ENCODE results near the gene TNK2. TPM values are rescaled to one million over a fixed set of nuclear protein-coding genes. Genes with fewer than 3 reads are reported as not detected.

Gene TNK2
- total and polyA plus RNA-seq, 8 donors, result 21.0 to 91.2 (median 25.0) TPM

DNA sequence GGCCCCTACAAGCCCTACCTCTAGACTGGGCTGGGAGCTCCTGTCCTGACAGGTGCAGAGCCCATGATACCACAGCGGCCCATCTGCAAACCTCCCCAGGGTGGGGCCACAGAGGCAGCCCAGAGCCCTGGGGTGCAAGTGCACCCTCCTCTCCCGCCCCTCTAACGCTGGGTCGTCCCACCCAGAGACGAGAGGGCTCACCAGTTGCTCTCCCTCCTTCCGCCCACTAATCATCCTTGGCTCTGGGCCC lies 742 bp downstream of the TNK2 start:
- FAIRE-seq (no peak), ATAC-seq (peak in 2 of 4 donors; percentile 4 to 5), DNase-seq (peak in 1 of 6 donors; percentile 63)
- peaks cover 15 to 28% (median 16%) of the 10 kb centered on the region in 3 donors for H3K4me1 ChIP-seq
- no peaks in the 10 kb centered on the region for H3K9me3 ChIP-seq
- TF ChIP-seq, protein P1, sequence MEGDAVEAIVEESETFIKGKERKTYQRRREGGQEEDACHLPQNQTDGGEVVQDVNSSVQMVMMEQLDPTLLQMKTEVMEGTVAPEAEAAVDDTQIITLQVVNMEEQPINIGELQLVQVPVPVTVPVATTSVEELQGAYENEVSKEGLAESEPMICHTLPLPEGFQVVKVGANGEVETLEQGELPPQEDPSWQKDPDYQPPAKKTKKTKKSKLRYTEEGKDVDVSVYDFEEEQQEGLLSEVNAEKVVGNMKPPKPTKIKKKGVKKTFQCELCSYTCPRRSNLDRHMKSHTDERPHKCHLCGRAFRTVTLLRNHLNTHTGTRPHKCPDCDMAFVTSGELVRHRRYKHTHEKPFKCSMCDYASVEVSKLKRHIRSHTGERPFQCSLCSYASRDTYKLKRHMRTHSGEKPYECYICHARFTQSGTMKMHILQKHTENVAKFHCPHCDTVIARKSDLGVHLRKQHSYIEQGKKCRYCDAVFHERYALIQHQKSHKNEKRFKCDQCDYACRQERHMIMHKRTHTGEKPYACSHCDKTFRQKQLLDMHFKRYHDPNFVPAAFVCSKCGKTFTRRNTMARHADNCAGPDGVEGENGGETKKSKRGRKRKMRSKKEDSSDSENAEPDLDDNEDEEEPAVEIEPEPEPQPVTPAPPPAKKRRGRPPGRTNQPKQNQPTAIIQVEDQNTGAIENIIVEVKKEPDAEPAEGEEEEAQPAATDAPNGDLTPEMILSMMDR (IDR thresholded peaks at IDR 0.05), result no peak
- no peaks in the 10 kb centered on the region for H3K36me3 ChIP-seq
- no peaks in the 10 kb centered on the region for H3K27me3 ChIP-seq
- H3K4me3 ChIP-seq, result peak overlapping the region in 2 of 4 donors; percentile 0 to 69
- intact Hi-C loops (cut with DNase I), result no loop called here
- H3K27ac ChIP-seq, result peak overlapping the region in 2 of 4 donors; percentile 54 to 58
- WGBS, 2 donors, result 11 to 12% methylated on average over 6 of the region's 6 CpGs

DNA sequence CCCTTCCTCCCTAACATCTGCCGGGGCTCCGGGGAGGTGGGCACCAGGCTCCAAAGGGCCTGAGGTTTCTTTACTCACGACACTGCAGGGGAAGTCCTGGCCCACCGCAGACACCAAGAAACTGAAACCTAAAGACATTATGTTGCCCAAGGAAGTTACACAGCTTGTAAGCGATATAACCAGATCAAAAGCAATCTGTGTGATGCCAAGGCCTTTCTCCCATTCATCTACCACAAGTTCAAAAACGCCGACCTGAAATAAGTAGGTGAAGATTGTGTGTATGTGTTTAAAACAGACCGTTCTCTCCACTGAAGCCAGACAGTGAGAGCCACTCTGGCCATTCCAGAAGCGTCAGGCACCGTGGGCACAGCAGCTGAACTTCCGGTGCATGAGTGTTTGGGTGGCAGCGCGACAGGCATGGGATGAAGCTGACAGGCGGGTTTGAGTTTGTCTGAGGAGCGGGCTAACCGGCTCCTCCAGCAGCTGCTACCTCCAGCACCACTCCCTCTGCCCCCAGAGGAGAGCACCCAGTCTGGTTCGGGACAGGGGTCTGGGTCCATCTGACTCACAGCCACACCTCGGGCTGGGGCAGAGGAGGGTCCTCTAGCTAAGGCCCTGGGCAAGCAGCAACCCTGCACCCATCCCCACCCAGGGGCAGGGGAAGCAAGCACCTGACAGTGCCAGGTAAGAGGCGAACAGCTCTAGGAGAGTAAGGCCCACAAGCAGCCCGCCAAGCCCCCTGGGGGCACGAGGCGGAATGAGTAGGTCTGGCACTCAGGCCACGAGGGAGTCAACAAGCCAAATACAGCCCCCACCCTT lies 1.3 kb downstream of the TNK2 start:
- TF ChIP-seq, protein P1 (IDR thresholded peaks at IDR 0.05), result no peak
- H3K4me1 ChIP-seq, result peaks cover 15 to 28% (median 16%) of the 10 kb centered on the region in 3 donors
- ATAC-seq, result peak; percentile 15 to 58 (median 37)
- peak overlapping the region in 2 of 4 donors; percentile 54 to 58 for H3K27ac ChIP-seq
- no peaks in the 10 kb centered on the region for H3K9me3 ChIP-seq
- H3K4me3 ChIP-seq, result peak overlapping the region in 2 of 4 donors; percentile 0 to 69
- DNase-seq, result peak in 5 of 6 donors; percentile 35 to 79 (median 54)
- no peaks in the 10 kb centered on the region for H3K27me3 ChIP-seq
- intact Hi-C loops (cut with DNase I), result no loop called here
- 32 to 35% methylated on average over 23 of the region's 23 CpGs for WGBS, 2 donors
- H3K36me3 ChIP-seq, result no peaks in the 10 kb centered on the region
- no peak for FAIRE-seq

DNA sequence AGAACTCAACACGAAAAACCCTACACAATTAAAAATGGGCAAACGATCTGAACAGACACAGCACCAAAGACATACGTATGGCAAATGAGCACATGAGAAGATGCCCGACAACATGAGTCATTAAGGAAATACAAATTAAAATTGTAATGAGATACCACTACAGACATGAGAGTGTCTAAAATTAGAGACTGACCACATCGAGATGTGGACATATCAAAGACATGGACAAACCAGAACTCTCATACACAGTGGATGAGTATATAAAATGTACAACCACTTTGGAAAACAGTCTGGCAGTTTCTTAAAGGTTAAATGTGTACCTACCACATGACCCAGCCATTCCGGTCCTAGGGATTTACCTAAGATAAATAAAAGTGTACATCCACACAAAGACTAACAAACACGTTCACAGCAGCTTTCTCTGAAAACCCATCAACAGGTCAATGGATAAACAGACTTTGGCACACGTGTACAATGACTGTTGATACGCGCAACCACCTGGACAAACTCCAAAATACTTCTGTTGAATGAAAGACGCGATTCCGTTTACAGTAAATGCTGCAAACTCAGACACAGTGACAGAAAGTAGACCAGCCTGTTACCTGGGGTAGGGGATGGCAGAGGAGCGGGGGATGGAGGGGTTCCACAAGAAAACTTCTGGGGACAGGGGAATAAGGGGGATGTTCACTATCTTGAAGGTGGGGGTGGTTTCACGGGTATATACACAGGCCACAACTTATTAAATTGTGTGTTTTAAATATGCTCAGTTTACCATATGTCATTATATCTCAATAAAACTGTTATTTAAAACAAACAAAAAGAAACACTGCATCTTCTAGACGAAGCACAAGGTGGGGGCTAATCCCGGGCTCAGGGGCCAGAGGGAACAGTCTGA lies 2.1 kb downstream of the TNK2 start:
- ATAC-seq (peak in 3 of 4 donors; percentile 1 to 8 (median 4)), DNase-seq (peak in 2 of 6 donors; percentile 22 to 28), FAIRE-seq (no peak)
- intact Hi-C loops (cut with DNase I), result no loop called here
- H3K36me3 ChIP-seq, result no peaks in the 10 kb centered on the region
- H3K27me3 ChIP-seq, result no peaks in the 10 kb centered on the region
- peaks cover 15 to 28% (median 16%) of the 10 kb centered on the region in 3 donors for H3K4me1 ChIP-seq
- 33 to 34% methylated on average over 17 of the region's 17 CpGs for WGBS, 2 donors
- H3K27ac ChIP-seq, result peak overlapping the region in 2 of 4 donors; percentile 54 to 58
- H3K9me3 ChIP-seq, result no peaks in the 10 kb centered on the region
- TF ChIP-seq, protein P1 (IDR thresholded peaks at IDR 0.05), result no peak
- H3K4me3 ChIP-seq, result peak overlapping the region in 2 of 4 donors; percentile 0 to 69

DNA sequence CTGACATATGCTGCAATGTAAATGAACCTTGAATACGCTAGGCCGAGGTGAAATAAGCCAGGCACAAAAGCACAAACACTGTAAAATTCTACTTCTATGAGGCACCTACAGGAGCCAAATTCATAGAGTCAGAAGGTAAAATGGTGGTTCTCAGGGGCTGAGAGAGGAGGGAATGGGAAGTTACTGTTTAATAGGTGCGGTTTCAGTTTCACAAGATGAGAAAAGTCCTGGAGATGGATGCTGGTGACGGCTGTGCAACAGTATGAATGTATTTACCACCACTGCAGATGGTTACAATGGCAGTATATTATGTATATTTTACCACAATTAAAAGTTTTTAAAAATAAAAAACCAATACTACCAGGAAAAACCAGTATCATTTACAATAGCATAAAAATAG lies 4.0 kb downstream of the TNK2 start:
- Histone ChIP-seq H3K4me3 (no peak overlapping the region), H3K9me3 (no peaks in the 10 kb centered on the region), H3K4me1 (peaks cover 15 to 26% (median 16%) of the 10 kb centered on the region in 3 donors), H3K27me3 (no peaks in the 10 kb centered on the region), H3K36me3 (no peaks in the 10 kb centered on the region), H3K27ac (no peak overlapping the region)
- intact Hi-C loops (cut with DNase I), result no loop called here
- TF ChIP-seq, protein P1 (IDR thresholded peaks at IDR 0.05), result no peak
- FAIRE-seq (no peak), DNase-seq (no peak), ATAC-seq (no peak)
- WGBS, 2 donors, result 94% methylated on average over 4 of the region's 4 CpGs

All from pancreas (tissue), 10 donors.